Fibroblast of lung (primary cell): ENCODE measurements around the gene KPNB1.

Source experiments
- EZH2 ChIP-seq: IDR thresholded peaks from 2 replicates; pipeline ENCODE4 v1.5.1; 2012; ENCODE audit warnings: low read length, control low read depth, mild to moderate bottlenecking; ENCODE audit errors: missing control alignments
- TF ChIP-seq, protein P1 (sequence below), 2 donors: IDR thresholded peaks in 1 of 2; conservative IDR thresholded peaks in 1 of 2; 1 replicate in 1 of 2; 2 replicates in 1 of 2; pipeline ENCODE4 v1.5.1; 2011 to 2012; ENCODE audit warnings: low read length in 2 of 2, control low read depth in 1 of 2, inconsistent platforms in 1 of 2, low read depth in 1 of 2, mild to moderate bottlenecking in 1 of 2

DNA sequence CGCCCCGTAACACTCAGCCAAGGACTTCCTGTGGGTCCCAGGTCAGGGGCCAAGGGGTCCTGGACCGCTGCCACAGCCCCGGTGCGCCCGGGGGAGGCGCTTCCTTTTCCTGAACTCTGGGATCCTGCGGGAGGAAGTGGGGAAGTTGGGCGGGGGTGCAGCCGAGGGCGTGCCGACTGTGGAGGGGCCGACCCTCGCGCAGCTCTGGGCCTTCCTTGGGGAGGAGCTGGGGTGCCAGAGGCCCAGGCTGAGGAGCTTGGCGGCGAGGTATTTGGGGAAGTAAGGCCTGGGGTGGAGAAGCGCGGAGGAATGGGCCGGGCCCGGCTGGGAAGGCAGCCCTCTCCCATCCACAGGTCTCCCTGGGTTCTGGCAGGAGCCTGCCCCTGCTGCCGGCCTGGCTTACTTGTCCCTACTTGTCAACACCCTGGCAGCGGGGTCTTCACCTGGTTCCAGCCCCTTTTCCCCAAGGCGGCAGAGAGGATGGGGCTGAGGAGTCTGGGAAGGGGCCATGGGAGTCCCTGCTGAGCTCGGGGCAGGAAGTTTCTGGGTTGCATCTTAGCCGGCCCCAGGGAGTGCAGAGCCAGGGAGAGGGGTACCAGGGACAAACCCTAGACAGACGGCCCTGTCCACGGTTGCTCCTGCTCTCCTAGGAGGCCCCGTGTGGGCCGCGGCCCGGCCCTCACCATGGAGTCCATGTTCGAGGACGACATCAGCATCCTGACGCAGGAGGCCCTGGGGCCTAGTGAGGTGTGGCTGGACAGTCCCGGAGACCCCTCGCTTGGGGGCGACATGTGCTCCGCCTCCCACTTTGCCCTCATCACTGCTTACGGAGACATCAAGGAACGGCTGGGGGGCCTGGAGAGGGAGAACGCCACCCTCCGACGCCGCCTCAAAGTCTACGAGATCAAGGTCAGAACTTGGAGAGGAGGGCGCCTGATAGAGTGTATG is 46.0 kb downstream of the KPNB1 start:
- TF ChIP-seq, protein P1, sequence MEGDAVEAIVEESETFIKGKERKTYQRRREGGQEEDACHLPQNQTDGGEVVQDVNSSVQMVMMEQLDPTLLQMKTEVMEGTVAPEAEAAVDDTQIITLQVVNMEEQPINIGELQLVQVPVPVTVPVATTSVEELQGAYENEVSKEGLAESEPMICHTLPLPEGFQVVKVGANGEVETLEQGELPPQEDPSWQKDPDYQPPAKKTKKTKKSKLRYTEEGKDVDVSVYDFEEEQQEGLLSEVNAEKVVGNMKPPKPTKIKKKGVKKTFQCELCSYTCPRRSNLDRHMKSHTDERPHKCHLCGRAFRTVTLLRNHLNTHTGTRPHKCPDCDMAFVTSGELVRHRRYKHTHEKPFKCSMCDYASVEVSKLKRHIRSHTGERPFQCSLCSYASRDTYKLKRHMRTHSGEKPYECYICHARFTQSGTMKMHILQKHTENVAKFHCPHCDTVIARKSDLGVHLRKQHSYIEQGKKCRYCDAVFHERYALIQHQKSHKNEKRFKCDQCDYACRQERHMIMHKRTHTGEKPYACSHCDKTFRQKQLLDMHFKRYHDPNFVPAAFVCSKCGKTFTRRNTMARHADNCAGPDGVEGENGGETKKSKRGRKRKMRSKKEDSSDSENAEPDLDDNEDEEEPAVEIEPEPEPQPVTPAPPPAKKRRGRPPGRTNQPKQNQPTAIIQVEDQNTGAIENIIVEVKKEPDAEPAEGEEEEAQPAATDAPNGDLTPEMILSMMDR (conservative IDR thresholded peaks at IDR 0.05 in 1 of 2, IDR thresholded peaks at IDR 0.05 in 1 of 2; ENCODE audit: low read depth in 1 of 2, low read length in 2 of 2): no peak
- no peak for TF ChIP-seq EZH2
